Measurements from ENCODE around the gene ARSB. TPM values are rescaled to one million over a fixed set of nuclear protein-coding genes. Genes with fewer than 3 reads are reported as not detected.
A peak's percentile ranks its signal among the peaks of the same experiment; 100 is the strongest.
"Not testable (repeated sequence)": the region's sequence is repeated elsewhere in the genome, so short reads cannot be mapped to it uniquely, and the experiment has no call there.

The ARSB gene
- total RNA-seq, 1 experiment from 2014 or later, result 11.7 TPM

- no peak for DNase-seq (ENCODE audit: low read depth)
Observed at GRCh38 chr5:78785454-78785853, 199.7 kb downstream of the ARSB start.

- DNase-seq (ENCODE audit: low read depth), result no peak
Observed at GRCh38 chr5:78783434-78784130, 201.5 kb downstream of the ARSB start.

- no peak for DNase-seq (ENCODE audit: low read depth)
Observed at GRCh38 chr5:78782728-78783127, 202.4 kb downstream of the ARSB start.

- no peak for DNase-seq (ENCODE audit: low read depth)
Observed at GRCh38 chr5:78781611-78782286, 203.4 kb downstream of the ARSB start.

GRCh38 chr5:78779771-78780616 is 205.1 kb downstream of the ARSB start:
- peak; percentile 85 for DNase-seq (ENCODE audit: low read depth)

- DNase-seq (ENCODE audit: low read depth), result no peak
Observed at GRCh38 chr5:78779262-78779661, 205.8 kb downstream of the ARSB start.

GRCh38 chr5:78778538-78778937 is 206.6 kb downstream of the ARSB start:
- DNase-seq (ENCODE audit: low read depth), result peak; percentile 56

- DNase-seq (ENCODE audit: low read depth), result no peak
Observed at GRCh38 chr5:78777901-78778300, 207.2 kb downstream of the ARSB start.

GRCh38 chr5:78776637-78777036 is 208.5 kb downstream of the ARSB start:
- DNase-seq (ENCODE audit: low read depth), result peak; percentile 82

- no peak for DNase-seq (ENCODE audit: low read depth)
Observed at GRCh38 chr5:78773655-78774054, 211.5 kb downstream of the ARSB start.

- DNase-seq (ENCODE audit: low read depth), result peak; percentile 7
Observed at GRCh38 chr5:78771260-78772205, 213.6 kb downstream of the ARSB start.

- peak; percentile 55 for DNase-seq (ENCODE audit: low read depth)
Observed at GRCh38 chr5:78768781-78769380, 216.2 kb downstream of the ARSB start.

GRCh38 chr5:78766412-78766762 is 218.7 kb downstream of the ARSB start:
- no peak for DNase-seq (ENCODE audit: low read depth)

GRCh38 chr5:78765756-78766411 is 219.2 kb downstream of the ARSB start:
- no peak for DNase-seq (ENCODE audit: low read depth)

- DNase-seq (ENCODE audit: low read depth), result no peak
Observed at GRCh38 chr5:78765116-78765515, 220.0 kb downstream of the ARSB start.

- no peak for DNase-seq (ENCODE audit: low read depth)
Observed at GRCh38 chr5:78763659-78764189, 221.4 kb downstream of the ARSB start.

- not testable (repeated sequence) for DNase-seq (ENCODE audit: low read depth)
Observed at GRCh38 chr5:78762743-78763142, 222.4 kb downstream of the ARSB start.

- no peak for DNase-seq (ENCODE audit: low read depth)
Observed at GRCh38 chr5:78761840-78762239, 223.3 kb downstream of the ARSB start.

- DNase-seq (ENCODE audit: low read depth), result no peak
Observed at GRCh38 chr5:78760770-78761169, 224.3 kb downstream of the ARSB start.

GRCh38 chr5:78760366-78760765 is 224.7 kb downstream of the ARSB start:
- DNase-seq (ENCODE audit: low read depth), result no peak
